Testis (tissue), 2 donors: ENCODE measurements around the gene LYRM7.

ENCODE experiments used
- POLR2A ChIP-seq: fragments of 450-650 bp; IDR thresholded peaks from one replicate; pipeline ENCODE4 v1.6.1; 2017; ENCODE audit warnings: antibody characterized with exemption, mild to moderate bottlenecking, moderate library complexity
- TF ChIP-seq, protein P1 (sequence below), 3 experiments: fragments of 450-650 bp in 2 of 3; fragments of 200-600 bp in 1 of 3; sonication (generic) in 1 of 3; IDR thresholded peaks; one replicate each; pipeline ENCODE4 v1.5.1; 2016 to 2019; ENCODE audit warnings: antibody characterized with exemption in 3 of 3, mild to moderate bottlenecking in 2 of 3, moderate library complexity in 1 of 3

DNA sequence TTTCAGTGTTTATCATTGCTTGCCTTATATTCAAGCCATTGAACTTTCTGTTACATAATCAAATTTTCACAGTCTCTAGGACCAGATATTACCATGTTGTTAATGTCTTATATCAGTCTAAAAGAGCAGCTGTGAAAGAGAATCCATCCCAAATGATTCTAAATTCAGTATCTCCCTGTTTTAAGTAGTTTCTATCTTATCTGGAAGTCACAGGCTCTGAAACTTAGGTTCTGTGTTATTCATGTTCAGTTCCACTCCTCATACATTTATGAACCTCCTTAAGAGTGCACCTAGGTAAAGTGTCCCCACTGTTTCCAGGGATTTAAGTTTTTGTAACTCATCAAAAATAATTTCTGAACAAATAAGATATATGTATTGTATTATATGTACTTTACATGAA is 9.7 kb downstream of the LYRM7 start:
- TF ChIP-seq, protein P1, sequence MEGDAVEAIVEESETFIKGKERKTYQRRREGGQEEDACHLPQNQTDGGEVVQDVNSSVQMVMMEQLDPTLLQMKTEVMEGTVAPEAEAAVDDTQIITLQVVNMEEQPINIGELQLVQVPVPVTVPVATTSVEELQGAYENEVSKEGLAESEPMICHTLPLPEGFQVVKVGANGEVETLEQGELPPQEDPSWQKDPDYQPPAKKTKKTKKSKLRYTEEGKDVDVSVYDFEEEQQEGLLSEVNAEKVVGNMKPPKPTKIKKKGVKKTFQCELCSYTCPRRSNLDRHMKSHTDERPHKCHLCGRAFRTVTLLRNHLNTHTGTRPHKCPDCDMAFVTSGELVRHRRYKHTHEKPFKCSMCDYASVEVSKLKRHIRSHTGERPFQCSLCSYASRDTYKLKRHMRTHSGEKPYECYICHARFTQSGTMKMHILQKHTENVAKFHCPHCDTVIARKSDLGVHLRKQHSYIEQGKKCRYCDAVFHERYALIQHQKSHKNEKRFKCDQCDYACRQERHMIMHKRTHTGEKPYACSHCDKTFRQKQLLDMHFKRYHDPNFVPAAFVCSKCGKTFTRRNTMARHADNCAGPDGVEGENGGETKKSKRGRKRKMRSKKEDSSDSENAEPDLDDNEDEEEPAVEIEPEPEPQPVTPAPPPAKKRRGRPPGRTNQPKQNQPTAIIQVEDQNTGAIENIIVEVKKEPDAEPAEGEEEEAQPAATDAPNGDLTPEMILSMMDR (IDR thresholded peaks at IDR 0.05), result no peak
- TF ChIP-seq POLR2A, result no peak
